Spleen (tissue), 11 donors: ENCODE measurements around the gene SLC35G3. TPM values are rescaled to one million over a fixed set of nuclear protein-coding genes. Genes with fewer than 3 reads are reported as not detected.

Experiments used
- DNase-seq: peaks from one replicate; pipeline ENCODE4 v3.0.0-alpha.2; 2020
- H3K27ac ChIP-seq, 8 donors: fragments of 200-600 bp; sonication (generic) in 7 of 8; 1 replicate in 4 of 8; 2 replicates in 4 of 8; pipeline versions ENCODE4 v1.5.0 to v1.8.0; 2016 to 2021; ENCODE audit warnings: inconsistent platforms in 4 of 8, mild to moderate bottlenecking in 4 of 8, moderate library complexity in 1 of 8
- H3K27me3 ChIP-seq, 7 donors: fragments of 200-600 bp; sonication (generic) in 6 of 7; replicated peaks in 1 of 7; 1 replicate in 4 of 7; 2 replicates in 3 of 7; pipeline versions ENCODE4 v1.5.0 to v1.8.0; 2016 to 2021; ENCODE audit warnings: inconsistent platforms in 3 of 7, mild to moderate bottlenecking in 1 of 7
- H3K36me3 ChIP-seq, 6 donors: fragments of 200-600 bp; sonication (generic) in 5 of 6; 1 replicate in 4 of 6; 2 replicates in 2 of 6; pipeline versions ENCODE4 v1.5.0 to v1.8.0; 2016 to 2021; ENCODE audit warnings: inconsistent platforms in 2 of 6
- H3K4me1 ChIP-seq, 6 donors: fragments of 200-600 bp; sonication (generic) in 5 of 6; 1 replicate in 3 of 6; 2 replicates in 3 of 6; pipeline versions ENCODE4 v1.5.0 to v1.8.0; 2016 to 2021; ENCODE audit warnings: inconsistent platforms in 3 of 6
- H3K4me3 ChIP-seq, 8 donors: fragments of 200-600 bp; sonication (generic) in 7 of 8; 1 replicate in 4 of 8; 2 replicates in 4 of 8; pipeline versions ENCODE4 v1.5.0 to v1.8.0; 2016 to 2021; ENCODE audit warnings: inconsistent platforms in 4 of 8, mild to moderate bottlenecking in 4 of 8, moderate library complexity in 2 of 8
- H3K9me3 ChIP-seq, 8 donors: fragments of 200-600 bp; sonication (generic) in 7 of 8; 1 replicate in 4 of 8; 2 replicates in 4 of 8; pipeline versions ENCODE4 v1.5.0 to v1.8.0; 2016 to 2021; ENCODE audit warnings: inconsistent platforms in 4 of 8
- CTCF ChIP-seq, 11 experiments: fragments of 200-600 bp in 7 of 11; fragments of 450-650 bp in 4 of 11; sonication (generic) in 4 of 11; IDR thresholded peaks in 8 of 11; conservative IDR thresholded peaks in 3 of 11; 1 replicate in 7 of 11; 2 replicates in 4 of 11; pipeline versions ENCODE4 v1.4.0 to v1.8.0; 2016 to 2021; ENCODE audit warnings: antibody characterized with exemption in 11 of 11, inconsistent platforms in 4 of 11, mild to moderate bottlenecking in 1 of 11
- POLR2A ChIP-seq, 3 donors: fragments of 450-650 bp; IDR thresholded peaks; one replicate each; pipeline ENCODE4 v1.5.1; 2017; ENCODE audit warnings: antibody characterized with exemption in 3 of 3, mild to moderate bottlenecking in 1 of 3
- POLR2AphosphoS5 ChIP-seq, 3 donors: sonication (generic); formaldehyde crosslinking; IDR thresholded peaks; one replicate each; pipeline ENCODE4 v1.5.1; 2017; ENCODE audit warnings: antibody characterized with exemption in 3 of 3
- WGBS, 5 donors: extraction: QIAGEN DNeasy Blood & Tissue Kit in 3 of 5; methylation state at CpG; one replicate each; pipeline versions ENCODE4 v1.1.5 to v1.1.7; 2013 to 2018; 5-methylcytosine and 5-hydroxymethylcytosine counted together
- intact Hi-C: fragments of 100-400 bp; cut with DNase I; formaldehyde crosslinking; loops from one replicate; pipeline ENCODE4 v1.15.0; 2023; ENCODE audit warnings: low total_unique reads
- polyA plus RNA-seq, 3 donors: library from polyadenylated mRNA; stranded (reverse); fragments of 200-250 nt; gene quantifications; one replicate each; pipeline ENCODE4 v1.2.1, GENCODE V29; 2013
- total RNA-seq, 7 donors: library from RNA; depleted of rRNA in 3 of 7; stranded (reverse); fragments of >200 nt in 3 of 7; fragmentation: NEBNext Ultra II Directional in 4 of 7; extraction: Animal tissue kit (Norgen Biotek cat#: 25700) in 4 of 7; gene quantifications; one replicate each; pipeline versions ENCODE4 v1.1.0 to v1.2.1, GENCODE V29; 2016 to 2021
- donor health status: healthy with polysubstance abuse.
- donor health status: DM: no; HTN: no; CAD: no; lungs with moderate emphysema.
- donor health status: DM: no; HTN: no; CAD: no.
- donor health status: Bipolar disorder and iron deficiency.
- donor health status: healthy.
- donor health status: DM: no; HTN: no; CAD: no.
- donor health status: DM: yes; HTN: yes; CAD: no.

SLC35G3 gene
- total and polyA plus RNA-seq, 10 donors = 0.04 TPM; not detected in 9

- DNase-seq = no peak
- intact Hi-C loops = no loop called here
- Histone ChIP-seq H3K36me3 (no peaks in the 10 kb centered on the region), H3K4me1 (peaks cover 0 to 21% (median 0%) of the 10 kb centered on the region in 6 donors), H3K27ac (no peak overlapping the region), H3K27me3 (no peaks in the 10 kb centered on the region), H3K9me3 (peaks cover 0 to 5% (median 0%) of the 10 kb centered on the region in 8 donors), H3K4me3 (no peak overlapping the region)
- WGBS, 5 donors = 85 to 91% (median 87%) methylated on average over 11 of the region's 11 CpGs
- TF ChIP-seq POLR2A (IDR thresholded peaks at IDR 0.05) (no peak), POLR2AphosphoS5 (IDR thresholded peaks at IDR 0.05) (no peak), CTCF (IDR thresholded peaks at IDR 0.05 in 8 of 11, conservative IDR thresholded peaks at IDR 0.05 in 3 of 11) (no peak)
Measured at GRCh38 chr17:35191001-35191695, 3.0 kb downstream of the SLC35G3 start.

- intact Hi-C loops = no loop called here
- no peaks in the 10 kb centered on the region for H3K36me3 ChIP-seq
- H3K27me3 ChIP-seq = no peaks in the 10 kb centered on the region
- H3K4me3 ChIP-seq = no peak overlapping the region
- TF ChIP-seq POLR2AphosphoS5 (IDR thresholded peaks at IDR 0.05) (no peak), CTCF (IDR thresholded peaks at IDR 0.05 in 8 of 11, conservative IDR thresholded peaks at IDR 0.05 in 3 of 11) (no peak), POLR2A (IDR thresholded peaks at IDR 0.05) (no peak)
- H3K9me3 ChIP-seq = no peaks in the 10 kb centered on the region
- DNase-seq = no peak
- H3K4me1 ChIP-seq = peaks cover 0 to 21% (median 0%) of the 10 kb centered on the region in 6 donors
- 38 to 67% (median 52%) methylated on average over 3 of the region's 3 CpGs for WGBS, 5 donors
- H3K27ac ChIP-seq = peak overlapping the region in 1 of 8 donors; percentile 16
Measured at GRCh38 chr17:35189291-35189690, 4.9 kb downstream of the SLC35G3 start.

- Histone ChIP-seq H3K9me3 (no peaks in the 10 kb centered on the region), H3K4me3 (no peak overlapping the region), H3K36me3 (no peaks in the 10 kb centered on the region), H3K27me3 (no peaks in the 10 kb centered on the region), H3K4me1 (peaks cover 0 to 21% (median 0%) of the 10 kb centered on the region in 6 donors), H3K27ac (peak overlapping the region in 2 of 8 donors; percentile 4 to 16)
- intact Hi-C loops = no loop called here
- no peak for DNase-seq
- TF ChIP-seq POLR2AphosphoS5 (IDR thresholded peaks at IDR 0.05) (no peak), POLR2A (IDR thresholded peaks at IDR 0.05) (no peak), CTCF (IDR thresholded peaks at IDR 0.05 in 8 of 11, conservative IDR thresholded peaks at IDR 0.05 in 3 of 11) (no peak)
- WGBS, 5 donors = 34 to 55% (median 41%) methylated on average over 2 of the region's 2 CpGs
Measured at GRCh38 chr17:35188111-35188510, 6.1 kb downstream of the SLC35G3 start.

- intact Hi-C loops = no loop called here
- peaks cover 0 to 21% (median 0%) of the 10 kb centered on the region in 6 donors for H3K4me1 ChIP-seq
- WGBS, 5 donors = 86 to 91% (median 88%) methylated on average over 2 of the region's 2 CpGs
- no peak for DNase-seq
- H3K27me3 ChIP-seq = no peaks in the 10 kb centered on the region
- peak overlapping the region in 1 of 8 donors; percentile 16 for H3K27ac ChIP-seq
- no peaks in the 10 kb centered on the region for H3K36me3 ChIP-seq
- H3K9me3 ChIP-seq = no peaks in the 10 kb centered on the region
- H3K4me3 ChIP-seq = no peak overlapping the region
- no peak for TF ChIP-seq POLR2A (IDR thresholded peaks at IDR 0.05)
- no peak for TF ChIP-seq CTCF (IDR thresholded peaks at IDR 0.05 in 8 of 11, conservative IDR thresholded peaks at IDR 0.05 in 3 of 11)
- no peak for TF ChIP-seq POLR2AphosphoS5 (IDR thresholded peaks at IDR 0.05)
Measured at GRCh38 chr17:35187481-35187880, 6.7 kb downstream of the SLC35G3 start.
